Nephron (organoid): ENCODE results near the gene DGKA.
"Not testable (repeated sequence)": the region's sequence is repeated elsewhere in the genome, so short reads cannot be mapped to it uniquely, and the experiment has no call there.

Experiments used
- H3K27ac Mint-ChIP-seq, 3 experiments: 2 replicates each; pipeline ENCODE4 v1.8.0; 2020; ENCODE audit warnings: mixed read lengths in 3 of 3, mild to moderate bottlenecking in 2 of 3, moderate library complexity in 1 of 3
- H3K27me3 Mint-ChIP-seq: 2 replicates; pipeline ENCODE4 v1.8.0; 2021; ENCODE audit warnings: low read depth, mild to moderate bottlenecking, moderate library complexity, mixed read lengths
- H3K36me3 Mint-ChIP-seq: 2 replicates; pipeline ENCODE4 v1.8.0; 2020; ENCODE audit warnings: low read depth, mixed read lengths
- H3K4me1 Mint-ChIP-seq: 2 replicates; pipeline ENCODE4 v1.8.0; 2020; ENCODE audit warnings: mixed read lengths
- H3K4me3 Mint-ChIP-seq, 3 experiments: 2 replicates each; pipeline ENCODE4 v1.8.0; 2020; ENCODE audit warnings: mild to moderate bottlenecking in 3 of 3, mixed read lengths in 3 of 3, moderate library complexity in 2 of 3
- H3K9me3 Mint-ChIP-seq: 2 replicates; pipeline ENCODE4 v1.8.0; 2020; ENCODE audit warnings: mixed read lengths
- TF ChIP-seq, protein P1 (sequence below), 3 experiments: fragments of 200-600 bp; sonication (generic); IDR thresholded peaks; one replicate each; pipeline ENCODE4 v1.5.0; 2021; ENCODE audit warnings: antibody characterized with exemption in 3 of 3; ENCODE audit not compliant: unreplicated experiment in 3 of 3

Gene DGKA

GRCh38 chr12:55997535-55997859 is 66.5 kb downstream of the DGKA start:
- H3K36me3 Mint-ChIP-seq: peaks cover 37% of the 10 kb centered on the region
- H3K27me3 Mint-ChIP-seq: no peaks in the 10 kb centered on the region
- peak overlapping the region; percentile 93 to 99 (median 98) for H3K4me3 Mint-ChIP-seq
- TF ChIP-seq, protein P1, sequence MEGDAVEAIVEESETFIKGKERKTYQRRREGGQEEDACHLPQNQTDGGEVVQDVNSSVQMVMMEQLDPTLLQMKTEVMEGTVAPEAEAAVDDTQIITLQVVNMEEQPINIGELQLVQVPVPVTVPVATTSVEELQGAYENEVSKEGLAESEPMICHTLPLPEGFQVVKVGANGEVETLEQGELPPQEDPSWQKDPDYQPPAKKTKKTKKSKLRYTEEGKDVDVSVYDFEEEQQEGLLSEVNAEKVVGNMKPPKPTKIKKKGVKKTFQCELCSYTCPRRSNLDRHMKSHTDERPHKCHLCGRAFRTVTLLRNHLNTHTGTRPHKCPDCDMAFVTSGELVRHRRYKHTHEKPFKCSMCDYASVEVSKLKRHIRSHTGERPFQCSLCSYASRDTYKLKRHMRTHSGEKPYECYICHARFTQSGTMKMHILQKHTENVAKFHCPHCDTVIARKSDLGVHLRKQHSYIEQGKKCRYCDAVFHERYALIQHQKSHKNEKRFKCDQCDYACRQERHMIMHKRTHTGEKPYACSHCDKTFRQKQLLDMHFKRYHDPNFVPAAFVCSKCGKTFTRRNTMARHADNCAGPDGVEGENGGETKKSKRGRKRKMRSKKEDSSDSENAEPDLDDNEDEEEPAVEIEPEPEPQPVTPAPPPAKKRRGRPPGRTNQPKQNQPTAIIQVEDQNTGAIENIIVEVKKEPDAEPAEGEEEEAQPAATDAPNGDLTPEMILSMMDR (IDR thresholded peaks at IDR 0.05; ENCODE audit: unreplicated experiment in 3 of 3): no peak
- H3K4me1 Mint-ChIP-seq: peaks cover 4% of the 10 kb centered on the region
- H3K27ac Mint-ChIP-seq: peak overlapping the region; percentile 81 to 98 (median 96)
- H3K9me3 Mint-ChIP-seq: no peaks in the 10 kb centered on the region

DNA sequence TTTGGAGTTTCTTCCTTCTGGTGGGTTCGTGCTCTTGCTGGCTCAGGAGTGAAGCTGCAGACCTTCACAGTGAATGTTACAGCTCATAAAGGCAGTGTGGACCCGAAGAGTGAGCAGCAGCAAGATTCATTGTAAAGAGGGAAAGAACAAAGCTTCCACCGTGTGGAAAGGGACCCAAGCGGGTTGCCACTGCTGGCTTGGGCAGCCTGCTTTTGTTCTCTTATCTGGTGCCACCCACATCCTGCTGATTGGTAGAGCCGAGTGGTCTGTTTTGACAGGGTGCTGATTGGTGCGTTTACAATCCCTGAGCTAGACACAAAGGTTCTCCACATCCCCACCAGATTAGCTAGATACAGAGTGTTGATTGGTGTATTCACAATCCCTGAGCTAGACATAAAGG is 68.6 kb downstream of the DGKA start:
- peaks cover 39% of the 10 kb centered on the region for H3K36me3 Mint-ChIP-seq

GRCh38 chr12:55999999-56000540 is 69.1 kb downstream of the DGKA start:
- H3K9me3 Mint-ChIP-seq, H3K4me1 Mint-ChIP-seq, H3K4me3 Mint-ChIP-seq, H3K27me3 Mint-ChIP-seq, H3K27ac Mint-ChIP-seq: not testable (repeated sequence)
- H3K36me3 Mint-ChIP-seq: peaks cover 45% of the 10 kb centered on the region

More for the DNA sequence above, 68.6 kb downstream of the DGKA start:
- H3K4me1 Mint-ChIP-seq, H3K9me3 Mint-ChIP-seq, H3K27me3 Mint-ChIP-seq: not testable (repeated sequence)
- Mint-ChIP-seq H3K4me3 (peak overlapping the region; percentile 56 to 78 (median 78)), H3K27ac (peak overlapping the region in 1 of 3 experiments; percentile 41)

GRCh38 chr12:56001487-56002100 is 70.6 kb downstream of the DGKA start:
- H3K27ac Mint-ChIP-seq: peak overlapping the region; percentile 80 to 90 (median 83)
- peaks cover 4% of the 10 kb centered on the region for H3K4me1 Mint-ChIP-seq
- TF ChIP-seq, protein P1 (IDR thresholded peaks at IDR 0.05; ENCODE audit: unreplicated experiment in 3 of 3): no peak
- peak overlapping the region in 2 of 3 experiments; percentile 8 to 45 for H3K4me3 Mint-ChIP-seq
- no peaks in the 10 kb centered on the region for H3K27me3 Mint-ChIP-seq
- no peaks in the 10 kb centered on the region for H3K9me3 Mint-ChIP-seq
- peaks cover 44% of the 10 kb centered on the region for H3K36me3 Mint-ChIP-seq

GRCh38 chr12:56003376-56003775 is 72.4 kb downstream of the DGKA start:
- not testable (repeated sequence) for H3K27me3 Mint-ChIP-seq, H3K9me3 Mint-ChIP-seq, H3K27ac Mint-ChIP-seq
- peak overlapping the region in 1 of 3 experiments; percentile 5 for H3K4me3 Mint-ChIP-seq
- H3K4me1 Mint-ChIP-seq: peaks cover 11% of the 10 kb centered on the region
- H3K36me3 Mint-ChIP-seq: peaks cover 44% of the 10 kb centered on the region
